C1 segment of cervical spinal cord (tissue), 14 donors: ENCODE measurements around the gene GM2A.
"Not testable (repeated sequence)": the region's sequence is repeated elsewhere in the genome, so short reads cannot be mapped to it uniquely, and the experiment has no call there.

Source experiments
- DNase-seq, 14 donors: peaks; one replicate each; lab custom pipeline; 2025; lab: John Stamatoyannopoulos, UW

GM2A gene

GRCh38 chr5:151251001-151251551, 1.9 kb upstream of the GM2A start:
- no peak for DNase-seq

- no peak for DNase-seq
Observed at GRCh38 chr5:151251621-151252020, 1.4 kb upstream of the GM2A start.

GRCh38 chr5:151253605-151253950, 593 bp downstream of the GM2A start:
- DNase-seq = no peak

GRCh38 chr5:151254556-151254955, 1.6 kb downstream of the GM2A start:
- DNase-seq = no peak

GRCh38 chr5:151254990-151255389, 2.0 kb downstream of the GM2A start:
- not testable (repeated sequence) for DNase-seq

GRCh38 chr5:151255621-151256286, 2.8 kb downstream of the GM2A start:
- no peak for DNase-seq

GRCh38 chr5:151257731-151258181, 4.8 kb downstream of the GM2A start:
- DNase-seq = peak in 1 of 14 donors; percentile 23

- DNase-seq = no peak
Observed at GRCh38 chr5:151258201-151258611, 5.2 kb downstream of the GM2A start.

- no peak for DNase-seq
Observed at GRCh38 chr5:151258816-151259215, 5.8 kb downstream of the GM2A start.

- no peak for DNase-seq
Observed at GRCh38 chr5:151259931-151260330, 6.9 kb downstream of the GM2A start.

GRCh38 chr5:151262532-151262931, 9.5 kb downstream of the GM2A start:
- DNase-seq = no peak

- no peak for DNase-seq
Observed at GRCh38 chr5:151264113-151264512, 11.1 kb downstream of the GM2A start.

- no peak for DNase-seq
Observed at GRCh38 chr5:151267491-151268260, 14.7 kb downstream of the GM2A start.

- DNase-seq = no peak
Observed at GRCh38 chr5:151270599-151270998, 17.6 kb downstream of the GM2A start.

- no peak for DNase-seq
Observed at GRCh38 chr5:151271336-151271735, 18.4 kb downstream of the GM2A start.

- no peak for DNase-seq
Observed at GRCh38 chr5:151274666-151275065, 21.7 kb downstream of the GM2A start.

GRCh38 chr5:151275803-151276202, 22.8 kb downstream of the GM2A start:
- DNase-seq = no peak

GRCh38 chr5:151278845-151279244, 25.9 kb downstream of the GM2A start:
- DNase-seq = no peak

GRCh38 chr5:151280443-151280842, 27.5 kb downstream of the GM2A start:
- DNase-seq = no peak

- DNase-seq = no peak
Observed at GRCh38 chr5:151281001-151281639, 28.1 kb downstream of the GM2A start.

- DNase-seq = no peak
Observed at GRCh38 chr5:151283120-151283825, 30.3 kb downstream of the GM2A start.
